NCI-H345 (cell line): ENCODE results near the gene MKI67.
"Not testable (repeated sequence)": the region's sequence is repeated elsewhere in the genome, so short reads cannot be mapped to it uniquely, and the experiment has no call there.

Source experiments
- DNase-seq: peaks from one replicate; lab custom pipeline; 2025; lab: John Stamatoyannopoulos, UW

Gene MKI67

GRCh38 chr10:128150045-128150493, 23.8 kb upstream of the MKI67 start:
- peak; percentile 75 for DNase-seq

GRCh38 chr10:128149267-128150014, 23.2 kb upstream of the MKI67 start:
- DNase-seq: no peak

GRCh38 chr10:128147669-128148068, 21.4 kb upstream of the MKI67 start:
- no peak for DNase-seq

GRCh38 chr10:128147064-128147463, 20.8 kb upstream of the MKI67 start:
- DNase-seq: no peak

- DNase-seq: no peak
Observed at GRCh38 chr10:128144547-128144946, 18.3 kb upstream of the MKI67 start.

GRCh38 chr10:128143531-128143930, 17.3 kb upstream of the MKI67 start:
- DNase-seq: no peak

GRCh38 chr10:128140425-128140824, 14.2 kb upstream of the MKI67 start:
- DNase-seq: no peak

- DNase-seq: not testable (repeated sequence)
Observed at GRCh38 chr10:128138429-128138828, 12.2 kb upstream of the MKI67 start.

GRCh38 chr10:128137877-128138276, 11.7 kb upstream of the MKI67 start:
- no peak for DNase-seq

- no peak for DNase-seq
Observed at GRCh38 chr10:128130051-128130450, 3.8 kb upstream of the MKI67 start.

GRCh38 chr10:128128582-128128981, 2.4 kb upstream of the MKI67 start:
- no peak for DNase-seq

- no peak for DNase-seq
Observed at GRCh38 chr10:128125416-128125943, 743 bp downstream of the MKI67 start.

GRCh38 chr10:128124813-128125403, 1.3 kb downstream of the MKI67 start:
- no peak for DNase-seq

- no peak for DNase-seq
Observed at GRCh38 chr10:128123846-128124245, 2.4 kb downstream of the MKI67 start.

GRCh38 chr10:128122931-128123330, 3.3 kb downstream of the MKI67 start:
- no peak for DNase-seq

GRCh38 chr10:128121750-128122412, 4.3 kb downstream of the MKI67 start:
- no peak for DNase-seq

- DNase-seq: no peak
Observed at GRCh38 chr10:128116851-128117615, 9.2 kb downstream of the MKI67 start.

GRCh38 chr10:128116187-128116586, 10.0 kb downstream of the MKI67 start:
- DNase-seq: no peak

- DNase-seq: no peak
Observed at GRCh38 chr10:128115356-128115755, 10.9 kb downstream of the MKI67 start.

GRCh38 chr10:128114901-128115300, 11.3 kb downstream of the MKI67 start:
- DNase-seq: no peak

- no peak for DNase-seq
Observed at GRCh38 chr10:128113026-128113425, 13.2 kb downstream of the MKI67 start.

- no peak for DNase-seq
Observed at GRCh38 chr10:128111696-128112095, 14.5 kb downstream of the MKI67 start.
